SK-N-MC (cell line): ENCODE data around the gene IL1F10.

Source experiments
- DNase-seq: peaks from one replicate; pipeline ENCODE4 v3.0.0-alpha.2; 2011; ENCODE audit warnings: low read depth, low spot score
- H3K27ac ChIP-seq: fragments of 200-600 bp; sonication (generic); 2 replicates; pipeline ENCODE4 v1.5.1; 2016; ENCODE audit warnings: mixed run types
- H3K36me3 ChIP-seq: fragments of 200-600 bp; sonication (generic); 2 replicates; pipeline ENCODE4 v1.6.1; 2017; ENCODE audit warnings: antibody characterized with exemption, low read length, mixed read lengths; ENCODE audit not compliant: insufficient read depth
- H3K4me3 ChIP-seq: fragments of 200-600 bp; sonication (generic); 2 replicates; pipeline ENCODE4 v1.5.1; 2016
- H3K9ac ChIP-seq: fragments of 200-600 bp; sonication (generic); 2 replicates; pipeline ENCODE4 v1.8.0; 2017; ENCODE audit warnings: mixed run types, mixed read lengths; ENCODE audit not compliant: insufficient read length
- H3K9me3 ChIP-seq: fragments of 200-600 bp; sonication (generic); 2 replicates; pipeline ENCODE4 v1.6.1; 2017; ENCODE audit warnings: low read depth, mild to moderate bottlenecking, antibody characterized with exemption, low read length, moderate library complexity, mixed read lengths
- EZH2 ChIP-seq: fragments of 200-600 bp; sonication (generic); IDR thresholded peaks from one replicate; pipeline ENCODE4 v1.6.1; 2017; ENCODE audit warnings: antibody characterized with exemption
- FOXP2 ChIP-seq: optimal IDR thresholded peaks from 2 replicates; pipeline ENCODE3; 2011; ENCODE audit warnings: mild to moderate bottlenecking, moderate library complexity; ENCODE audit not compliant: insufficient read depth; ENCODE audit errors: extremely low read length, control extremely low read depth
- POLR2AphosphoS5 ChIP-seq: IDR thresholded peaks from 2 replicates; pipeline ENCODE4 v1.6.1; 2012; ENCODE audit warnings: mild to moderate bottlenecking, low read depth, low read length, borderline replicate concordance

Gene IL1F10

GRCh38 chr2:113038291-113038690 is 29.5 kb upstream of the IL1F10 start:
- Histone ChIP-seq H3K27ac (no peak overlapping the region), H3K36me3 (no peaks in the 10 kb centered on the region), H3K9ac (no peak overlapping the region), H3K4me3 (no peak overlapping the region), H3K9me3 (no peaks in the 10 kb centered on the region)
- TF ChIP-seq FOXP2 (no peak), POLR2AphosphoS5 (no peak), EZH2 (no peak)
- DNase-seq, result no peak

GRCh38 chr2:113039158-113039557 is 28.6 kb upstream of the IL1F10 start:
- H3K4me3 ChIP-seq, result no peak overlapping the region
- no peaks in the 10 kb centered on the region for H3K36me3 ChIP-seq
- no peak overlapping the region for H3K27ac ChIP-seq
- DNase-seq, result no peak
- H3K9me3 ChIP-seq, result no peaks in the 10 kb centered on the region
- no peak overlapping the region for H3K9ac ChIP-seq
- TF ChIP-seq EZH2, result no peak
- TF ChIP-seq FOXP2, result no peak
- no peak for TF ChIP-seq POLR2AphosphoS5

- DNase-seq, result no peak
- no peak for TF ChIP-seq FOXP2
- TF ChIP-seq POLR2AphosphoS5, result no peak
- TF ChIP-seq EZH2, result no peak
- Histone ChIP-seq H3K4me3 (no peak overlapping the region), H3K27ac (no peak overlapping the region), H3K9me3 (no peaks in the 10 kb centered on the region), H3K9ac (no peak overlapping the region), H3K36me3 (no peaks in the 10 kb centered on the region)
These were observed 28.1 kb upstream of the IL1F10 start for GRCh38 chr2:113039719-113040118.

- no peak for DNase-seq
- Histone ChIP-seq H3K4me3 (no peak overlapping the region), H3K36me3 (no peaks in the 10 kb centered on the region), H3K9me3 (no peaks in the 10 kb centered on the region), H3K9ac (no peak overlapping the region), H3K27ac (no peak overlapping the region)
- TF ChIP-seq EZH2 (no peak), POLR2AphosphoS5 (no peak), FOXP2 (no peak)
These were observed 25.9 kb upstream of the IL1F10 start for GRCh38 chr2:113041871-113042270.

GRCh38 chr2:113046465-113046864 is 21.3 kb upstream of the IL1F10 start:
- no peak overlapping the region for H3K9ac ChIP-seq
- DNase-seq, result no peak
- no peaks in the 10 kb centered on the region for H3K9me3 ChIP-seq
- no peak overlapping the region for H3K27ac ChIP-seq
- no peaks in the 10 kb centered on the region for H3K36me3 ChIP-seq
- no peak overlapping the region for H3K4me3 ChIP-seq
- TF ChIP-seq FOXP2, result no peak
- no peak for TF ChIP-seq EZH2
- no peak for TF ChIP-seq POLR2AphosphoS5

GRCh38 chr2:113050921-113051895 is 16.6 kb upstream of the IL1F10 start:
- Histone ChIP-seq H3K9me3 (no peaks in the 10 kb centered on the region), H3K9ac (no peak overlapping the region), H3K27ac (no peak overlapping the region), H3K4me3 (no peak overlapping the region), H3K36me3 (no peaks in the 10 kb centered on the region)
- DNase-seq, result no peak
- TF ChIP-seq FOXP2 (no peak), POLR2AphosphoS5 (no peak), EZH2 (no peak)

- Histone ChIP-seq H3K4me3 (no peak within 1 kb of the TSS), H3K9ac (no peak within 1 kb of the TSS), H3K9me3 (no peaks in the 10 kb centered on the region), H3K27ac (no peak within 1 kb of the TSS), H3K36me3 (no peaks in the 10 kb centered on the region)
- no peak for DNase-seq
- no peak for TF ChIP-seq EZH2
- TF ChIP-seq POLR2AphosphoS5, result no peak
- TF ChIP-seq FOXP2, result no peak
These were observed 15.3 kb upstream of the IL1F10 start, which contains the start of gene IL36B for GRCh38 chr2:113052396-113052917. Gene IL36B, minus strand, starts transcription at chr2:113052867.

- Histone ChIP-seq H3K27ac (no peak overlapping the region), H3K36me3 (no peaks in the 10 kb centered on the region), H3K4me3 (no peak overlapping the region), H3K9me3 (no peaks in the 10 kb centered on the region), H3K9ac (no peak overlapping the region)
- TF ChIP-seq POLR2AphosphoS5, result no peak
- no peak for TF ChIP-seq FOXP2
- no peak for TF ChIP-seq EZH2
- DNase-seq, result no peak
These were observed 14.1 kb upstream of the IL1F10 start for GRCh38 chr2:113053666-113054065.

GRCh38 chr2:113054066-113054465 is 13.7 kb upstream of the IL1F10 start:
- TF ChIP-seq POLR2AphosphoS5 (no peak), FOXP2 (no peak), EZH2 (no peak)
- H3K4me3 ChIP-seq, result no peak overlapping the region
- DNase-seq, result no peak
- H3K27ac ChIP-seq, result no peak overlapping the region
- no peaks in the 10 kb centered on the region for H3K9me3 ChIP-seq
- H3K36me3 ChIP-seq, result no peaks in the 10 kb centered on the region
- no peak overlapping the region for H3K9ac ChIP-seq
